Lung (tissue), 12 donors: ENCODE data around the gene RERE. TPM values are rescaled to one million over a fixed set of nuclear protein-coding genes. Genes with fewer than 3 reads are reported as not detected.
A peak's percentile ranks its signal among the peaks of the same experiment; 100 is the strongest.

ENCODE experiments used
- ATAC-seq: fragments of 200-7000 bp; cut with Tn5 transposase; one replicate; pipeline ENCODE4 v1.9.1; 2020; ENCODE audit warnings: moderate number of reproducible peaks; ENCODE audit not compliant: insufficient read depth, low FRiP score
- DNase-seq, 3 donors: peaks; one replicate each; pipeline ENCODE4 v3.0.0-alpha.2; 2013 to 2017
- H3K27ac ChIP-seq, 2 donors: one replicate each; pipeline ENCODE4 v1.5.1; 2013; ENCODE audit warnings: mild to moderate bottlenecking in 2 of 2, moderate library complexity in 2 of 2, control low read depth in 1 of 2, inconsistent platforms in 1 of 2, low read depth in 1 of 2, low read length in 1 of 2
- H3K27me3 ChIP-seq, 3 donors: one replicate each; pipeline ENCODE4 v1.5.1; 2013; ENCODE audit warnings: low read length in 2 of 3; ENCODE audit not compliant: control insufficient read depth in 3 of 3, insufficient read depth in 3 of 3
- H3K36me3 ChIP-seq, 4 donors: one replicate each; pipeline ENCODE4 v1.5.1; 2013; ENCODE audit warnings: low read length in 4 of 4, mild to moderate bottlenecking in 1 of 4, moderate library complexity in 1 of 4; ENCODE audit not compliant: control insufficient read depth in 4 of 4, insufficient read depth in 4 of 4
- H3K4me1 ChIP-seq, 5 donors: one replicate each; pipeline ENCODE4 v1.5.1; 2013; ENCODE audit warnings: low read length in 5 of 5, mild to moderate bottlenecking in 2 of 5, moderate library complexity in 1 of 5; ENCODE audit not compliant: control insufficient read depth in 5 of 5, insufficient read depth in 5 of 5
- H3K4me3 ChIP-seq: one replicate; pipeline ENCODE4 v1.5.1; 2013; ENCODE audit warnings: mild to moderate bottlenecking, control low read depth, moderate library complexity
- H3K9ac ChIP-seq, 2 donors: one replicate each; pipeline ENCODE4 v1.5.1; 2013; ENCODE audit warnings: low read length in 2 of 2, control low read depth in 1 of 2; ENCODE audit not compliant: insufficient read depth in 1 of 2
- H3K9me3 ChIP-seq, 4 donors: one replicate each; pipeline ENCODE4 v1.5.1; 2013; ENCODE audit warnings: low read length in 3 of 4, mild to moderate bottlenecking in 1 of 4, moderate library complexity in 1 of 4; ENCODE audit not compliant: control insufficient read depth in 4 of 4, insufficient read depth in 3 of 4
- WGBS, 2 donors: extraction: QIAGEN DNeasy Blood & Tissue Kit; methylation state at CpG; one replicate each; pipeline ENCODE4 v1.1.7; 2013; 5-methylcytosine and 5-hydroxymethylcytosine counted together
- polyA plus RNA-seq, 2 donors: library from polyadenylated mRNA; stranded (reverse); fragments of 200-250 nt; gene quantifications; one replicate each; pipeline ENCODE4 v1.2.1, GENCODE V29; 2013
- total RNA-seq, 2 donors: library from RNA; depleted of rRNA in 1 of 2; stranded (reverse); fragments of >200 nt in 1 of 2; gene quantifications; one replicate each; pipeline ENCODE4 v1.2.1, GENCODE V29; 2014 to 2021
- TF ChIP-seq, protein P1 (sequence below): IDR thresholded peaks from 2 replicates; pipeline ENCODE4 v1.5.1; 2012; ENCODE audit warnings: mild to moderate bottlenecking; ENCODE audit errors: control extremely low read depth, extremely low read depth
- donor health status: control.
- donor health status: control.
- donor health status: Bipolar disorder and iron deficiency.
- donor health status: healthy.
- donor health status: DM: yes; HTN: yes; CAD: no.

RERE gene
- total and polyA plus RNA-seq, 4 donors = 21.7 to 207 (median 57.5) TPM

DNA sequence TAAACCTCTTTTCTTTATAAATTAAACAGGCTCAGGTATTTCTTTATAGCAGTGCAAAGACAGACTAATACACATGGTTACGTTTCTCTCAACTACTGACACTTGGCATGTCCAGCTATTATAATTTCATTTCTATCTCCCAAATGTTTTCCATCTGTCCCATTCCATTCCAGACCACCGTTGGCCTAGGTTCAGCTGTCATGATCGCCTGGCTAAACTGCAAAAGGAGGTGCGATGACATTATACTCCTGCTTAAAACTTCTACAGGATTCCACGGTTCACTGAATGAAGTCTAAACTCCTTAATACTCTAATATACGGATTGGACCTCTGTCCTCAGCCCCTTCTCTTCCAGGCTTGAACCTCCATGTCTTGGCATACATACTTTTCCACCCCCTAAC is 72.1 kb downstream of the RERE start:
- Histone ChIP-seq H3K9me3 (no peaks in the 10 kb centered on the region), H3K9ac (no peak overlapping the region), H3K4me3 (no peak overlapping the region), H3K27ac (no peak overlapping the region), H3K4me1 (peaks cover 0 to 23% (median 5%) of the 10 kb centered on the region in 5 donors), H3K36me3 (peaks cover 0 to 2% (median 0%) of the 10 kb centered on the region in 4 donors), H3K27me3 (no peaks in the 10 kb centered on the region)
- WGBS, 2 donors = 84 to 88% methylated on average over 6 of the region's 6 CpGs
- DNase-seq (peak in 2 of 3 donors; percentile 51 to 57), ATAC-seq (no peak)
- TF ChIP-seq, protein P1, sequence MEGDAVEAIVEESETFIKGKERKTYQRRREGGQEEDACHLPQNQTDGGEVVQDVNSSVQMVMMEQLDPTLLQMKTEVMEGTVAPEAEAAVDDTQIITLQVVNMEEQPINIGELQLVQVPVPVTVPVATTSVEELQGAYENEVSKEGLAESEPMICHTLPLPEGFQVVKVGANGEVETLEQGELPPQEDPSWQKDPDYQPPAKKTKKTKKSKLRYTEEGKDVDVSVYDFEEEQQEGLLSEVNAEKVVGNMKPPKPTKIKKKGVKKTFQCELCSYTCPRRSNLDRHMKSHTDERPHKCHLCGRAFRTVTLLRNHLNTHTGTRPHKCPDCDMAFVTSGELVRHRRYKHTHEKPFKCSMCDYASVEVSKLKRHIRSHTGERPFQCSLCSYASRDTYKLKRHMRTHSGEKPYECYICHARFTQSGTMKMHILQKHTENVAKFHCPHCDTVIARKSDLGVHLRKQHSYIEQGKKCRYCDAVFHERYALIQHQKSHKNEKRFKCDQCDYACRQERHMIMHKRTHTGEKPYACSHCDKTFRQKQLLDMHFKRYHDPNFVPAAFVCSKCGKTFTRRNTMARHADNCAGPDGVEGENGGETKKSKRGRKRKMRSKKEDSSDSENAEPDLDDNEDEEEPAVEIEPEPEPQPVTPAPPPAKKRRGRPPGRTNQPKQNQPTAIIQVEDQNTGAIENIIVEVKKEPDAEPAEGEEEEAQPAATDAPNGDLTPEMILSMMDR = no peak

DNA sequence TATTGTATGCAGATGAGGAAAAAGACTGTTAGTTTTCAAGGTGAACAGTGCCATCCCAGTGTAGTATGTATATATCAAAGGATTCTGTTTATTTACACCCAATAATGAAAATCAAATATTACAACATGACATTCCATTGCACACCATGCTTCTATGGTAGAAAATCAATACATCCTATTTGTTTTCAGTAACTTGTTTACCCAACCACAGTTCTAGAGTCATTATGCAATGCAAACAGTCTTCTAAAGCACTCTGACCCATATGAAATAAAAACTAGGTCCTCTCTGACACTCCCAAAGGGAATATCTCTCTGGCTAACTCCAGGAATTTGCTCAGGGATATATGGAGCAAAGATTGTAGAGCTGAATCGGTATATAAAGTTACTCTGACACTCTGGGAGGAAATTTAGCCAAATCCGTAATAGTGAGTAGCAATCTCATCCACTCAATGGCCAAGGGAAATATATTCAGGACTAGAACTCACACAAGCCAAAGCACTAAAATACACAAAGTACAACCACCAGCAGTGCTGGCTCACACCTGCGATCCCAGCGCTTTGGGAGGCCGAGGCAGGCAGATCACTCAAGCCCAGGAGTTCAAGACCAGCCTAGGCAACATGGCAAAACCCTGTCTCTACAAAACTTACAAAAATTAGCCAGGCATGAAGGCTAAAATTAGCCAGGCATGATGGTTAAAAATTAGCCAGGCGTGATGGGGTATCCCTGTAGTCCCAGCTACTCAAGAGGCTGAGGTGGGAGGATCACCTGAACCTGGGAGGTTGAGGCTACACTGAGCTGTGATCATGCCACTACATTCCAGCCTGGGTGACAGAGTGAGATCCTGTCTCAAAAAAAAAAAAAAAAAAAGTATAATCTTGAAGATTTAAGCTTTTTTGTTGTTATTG is 75.2 kb downstream of the RERE start:
- no peaks in the 10 kb centered on the region for H3K27me3 ChIP-seq
- peaks cover 0 to 4% (median 1%) of the 10 kb centered on the region in 4 donors for H3K36me3 ChIP-seq
- peaks cover 0 to 5% (median 1%) of the 10 kb centered on the region in 4 donors for H3K9me3 ChIP-seq
- no peak overlapping the region for H3K27ac ChIP-seq
- H3K4me1 ChIP-seq = peaks cover 0 to 16% (median 5%) of the 10 kb centered on the region in 5 donors
- no peak overlapping the region for H3K9ac ChIP-seq
- no peak overlapping the region for H3K4me3 ChIP-seq
- TF ChIP-seq, protein P1 = no peak
- DNase-seq (no peak), ATAC-seq (no peak)
- 88 to 94% methylated on average over 6 of the region's 6 CpGs for WGBS, 2 donors

DNA sequence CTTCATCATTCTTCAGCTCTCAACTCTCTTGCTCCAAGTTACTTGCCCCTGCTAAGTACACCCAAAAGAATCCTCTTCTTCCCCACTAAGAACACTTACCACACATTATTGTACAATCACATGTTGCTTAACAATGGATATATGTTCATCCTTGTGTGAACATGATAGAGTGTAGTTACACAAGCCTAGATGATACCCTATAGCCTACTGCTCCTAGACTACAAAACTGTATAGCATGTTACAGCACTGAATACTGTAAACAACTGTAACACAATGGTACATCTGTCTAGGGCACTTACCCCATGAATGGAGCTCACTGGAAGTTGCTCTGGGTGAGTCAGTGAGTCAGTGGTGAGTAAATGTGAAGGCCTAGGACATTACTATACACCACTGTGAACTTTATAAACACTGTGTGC is 77.4 kb downstream of the RERE start:
- Histone ChIP-seq H3K27ac (no peak overlapping the region), H3K9me3 (peaks cover 0 to 5% (median 1%) of the 10 kb centered on the region in 4 donors), H3K9ac (no peak overlapping the region), H3K4me3 (no peak overlapping the region), H3K36me3 (peaks cover 0 to 4% (median 2%) of the 10 kb centered on the region in 4 donors), H3K4me1 (peaks cover 0 to 4% (median 2%) of the 10 kb centered on the region in 5 donors), H3K27me3 (no peaks in the 10 kb centered on the region)
- no peak for DNase-seq
- TF ChIP-seq, protein P1 = no peak
- no peak for ATAC-seq
